Medulla oblongata (tissue), 1 donor: ENCODE data around the gene DUSP3.
"Not testable (repeated sequence)": the region's sequence is repeated elsewhere in the genome, so short reads cannot be mapped to it uniquely, and the experiment has no call there.

Experiments used
- DNase-seq: peaks from one replicate; pipeline ENCODE4 v3.0.0-alpha.2; 2015; ENCODE audit errors: extremely low spot score

DUSP3 gene

GRCh38 chr17:43801844-43802243, 23.1 kb upstream of the DUSP3 start:
- no peak for DNase-seq

- DNase-seq: peak; percentile 61
Observed at GRCh38 chr17:43800736-43801135, 22.0 kb upstream of the DUSP3 start.

GRCh38 chr17:43799047-43799446, 20.3 kb upstream of the DUSP3 start:
- DNase-seq: no peak

GRCh38 chr17:43798024-43798423, 19.2 kb upstream of the DUSP3 start:
- DNase-seq: not testable (repeated sequence)

- DNase-seq: not testable (repeated sequence)
Observed at GRCh38 chr17:43792668-43793067, 13.9 kb upstream of the DUSP3 start.

- no peak for DNase-seq
Observed at GRCh38 chr17:43791589-43791988, 12.8 kb upstream of the DUSP3 start.

GRCh38 chr17:43790311-43790940, 11.6 kb upstream of the DUSP3 start:
- DNase-seq: no peak

GRCh38 chr17:43789482-43789881, 10.7 kb upstream of the DUSP3 start:
- DNase-seq: no peak

- DNase-seq: no peak
Observed at GRCh38 chr17:43788540-43788939, 9.8 kb upstream of the DUSP3 start.

GRCh38 chr17:43787728-43788127, 9.0 kb upstream of the DUSP3 start:
- DNase-seq: no peak

- peak; percentile 46 for DNase-seq
Observed at GRCh38 chr17:43784628-43785101, 5.9 kb upstream of the DUSP3 start.

GRCh38 chr17:43784068-43784467, 5.3 kb upstream of the DUSP3 start:
- DNase-seq: no peak

GRCh38 chr17:43782913-43783680, 4.3 kb upstream of the DUSP3 start:
- no peak for DNase-seq

- DNase-seq: no peak
Observed at GRCh38 chr17:43780135-43780534, 1.4 kb upstream of the DUSP3 start, which contains the start of gene CFAP97D1. Gene CFAP97D1, plus strand, starts transcription at chr17:43780435. Its CDS starts 28 bp downstream, at chr17:43780463.

GRCh38 chr17:43779145-43780125, 658 bp upstream of the DUSP3 start:
- DNase-seq: no peak

- DNase-seq: no peak
Observed at GRCh38 chr17:43774304-43775250, 4.2 kb downstream of the DUSP3 start.

- peak; percentile 73 for DNase-seq
Observed at GRCh38 chr17:43772877-43773648, 5.7 kb downstream of the DUSP3 start.

GRCh38 chr17:43771463-43771862, 7.3 kb downstream of the DUSP3 start:
- DNase-seq: no peak

- DNase-seq: no peak
Observed at GRCh38 chr17:43770957-43771356, 7.8 kb downstream of the DUSP3 start.

GRCh38 chr17:43769859-43770258, 8.9 kb downstream of the DUSP3 start:
- no peak for DNase-seq
